Duodenal mucosa (tissue), 2 donors: Measurements from ENCODE around the gene XPR1.

Source experiments
- H3K27ac ChIP-seq: one replicate; pipeline ENCODE4 v1.7.0; 2013; ENCODE audit warnings: low read depth, low read length
- H3K27me3 ChIP-seq, 2 donors: one replicate each; pipeline ENCODE4 v1.7.0; 2013; ENCODE audit warnings: low read length in 2 of 2, control low read depth in 1 of 2; ENCODE audit not compliant: insufficient read depth in 2 of 2, control insufficient read depth in 1 of 2
- H3K36me3 ChIP-seq, 2 donors: one replicate each; pipeline ENCODE4 v1.7.0; 2013; ENCODE audit warnings: low read length in 2 of 2, control low read depth in 1 of 2; ENCODE audit not compliant: insufficient read depth in 2 of 2, control insufficient read depth in 1 of 2
- H3K4me1 ChIP-seq, 2 donors: one replicate each; pipeline ENCODE4 v1.7.0; 2013; ENCODE audit warnings: low read length in 2 of 2, control low read depth in 1 of 2; ENCODE audit not compliant: insufficient read depth in 2 of 2, control insufficient read depth in 1 of 2
- H3K4me3 ChIP-seq, 2 donors: one replicate each; pipeline ENCODE4 v1.7.0; 2013; ENCODE audit warnings: low read length in 2 of 2, low read depth in 1 of 2
- H3K9ac ChIP-seq, 2 donors: one replicate each; pipeline ENCODE4 v1.7.0; 2013; ENCODE audit warnings: low read length in 2 of 2, low read depth in 1 of 2
- H3K9me3 ChIP-seq, 2 donors: one replicate each; pipeline ENCODE4 v1.7.0; 2013; ENCODE audit warnings: low read length in 2 of 2, control low read depth in 1 of 2; ENCODE audit not compliant: control insufficient read depth in 1 of 2

XPR1 gene

DNA sequence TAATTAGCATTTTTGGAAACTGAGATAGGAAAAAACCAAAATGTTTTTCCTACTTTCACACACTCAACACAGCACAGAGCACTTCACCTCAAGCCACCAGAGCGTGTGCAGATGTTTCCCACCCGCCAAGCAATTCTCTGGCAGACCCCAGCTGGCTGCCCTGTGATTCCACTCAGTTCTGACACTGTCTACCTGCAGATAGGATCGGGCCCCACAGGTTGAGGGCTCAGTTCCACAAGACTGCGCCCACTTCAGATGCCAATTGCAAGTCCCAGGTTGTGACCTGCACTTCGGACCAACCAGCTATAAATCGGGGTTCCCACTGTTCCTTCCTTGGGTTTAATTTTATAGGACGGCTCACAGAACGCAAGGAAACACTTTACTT, 290.8 kb downstream of the XPR1 start:
- peaks cover 13 to 15% of the 10 kb centered on the region in 2 donors for H3K4me1 ChIP-seq
- no peaks in the 10 kb centered on the region for H3K27me3 ChIP-seq
- no peak overlapping the region for H3K4me3 ChIP-seq
- no peak overlapping the region for H3K9ac ChIP-seq
- H3K36me3 ChIP-seq, result no peaks in the 10 kb centered on the region
- no peaks in the 10 kb centered on the region for H3K9me3 ChIP-seq
- no peak overlapping the region for H3K27ac ChIP-seq

DNA sequence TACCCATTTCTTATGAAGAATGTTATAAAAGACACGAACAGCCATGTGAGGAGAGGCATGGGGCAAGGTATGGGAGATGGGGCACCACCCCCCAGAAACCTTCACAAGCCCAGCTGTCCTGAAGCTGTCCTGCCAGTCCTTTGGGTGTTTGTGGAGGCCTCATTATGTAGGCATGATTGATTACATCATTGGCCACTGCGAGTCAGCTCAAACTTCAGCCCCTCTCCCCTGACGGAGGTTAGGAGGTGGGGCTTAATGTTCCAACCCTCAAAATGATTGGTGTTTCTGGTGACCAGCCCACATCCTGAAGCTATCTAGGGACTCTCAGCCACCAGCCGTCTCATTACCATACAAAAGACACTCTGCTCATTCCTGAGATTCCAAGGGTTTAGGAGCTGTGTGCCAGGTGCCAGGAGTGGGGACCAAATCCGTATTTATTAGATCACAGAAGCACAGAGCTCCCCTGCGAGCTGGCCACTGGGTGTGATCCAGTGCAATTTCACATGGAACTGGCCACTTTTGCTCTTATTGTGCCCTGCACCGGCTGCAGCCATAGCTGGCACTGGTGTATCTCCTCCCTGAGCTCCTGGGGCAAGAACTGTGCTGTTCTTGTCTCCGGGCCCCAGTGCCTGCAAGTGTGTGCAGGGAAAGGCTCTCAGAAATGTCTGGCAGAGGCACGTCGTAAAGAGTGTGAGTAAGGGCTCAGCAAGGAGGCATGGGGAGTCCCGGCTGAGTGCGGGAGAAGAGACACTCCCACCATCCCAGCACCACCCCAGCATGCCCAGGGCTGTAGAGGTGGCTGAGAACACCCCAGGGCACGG, 291.4 kb downstream of the XPR1 start:
- H3K36me3 ChIP-seq, result no peaks in the 10 kb centered on the region
- no peak overlapping the region for H3K9ac ChIP-seq
- H3K27me3 ChIP-seq, result no peaks in the 10 kb centered on the region
- H3K4me3 ChIP-seq, result no peak overlapping the region
- peaks cover 13 to 15% of the 10 kb centered on the region in 2 donors for H3K4me1 ChIP-seq
- H3K27ac ChIP-seq, result no peak overlapping the region
- H3K9me3 ChIP-seq, result no peaks in the 10 kb centered on the region

DNA sequence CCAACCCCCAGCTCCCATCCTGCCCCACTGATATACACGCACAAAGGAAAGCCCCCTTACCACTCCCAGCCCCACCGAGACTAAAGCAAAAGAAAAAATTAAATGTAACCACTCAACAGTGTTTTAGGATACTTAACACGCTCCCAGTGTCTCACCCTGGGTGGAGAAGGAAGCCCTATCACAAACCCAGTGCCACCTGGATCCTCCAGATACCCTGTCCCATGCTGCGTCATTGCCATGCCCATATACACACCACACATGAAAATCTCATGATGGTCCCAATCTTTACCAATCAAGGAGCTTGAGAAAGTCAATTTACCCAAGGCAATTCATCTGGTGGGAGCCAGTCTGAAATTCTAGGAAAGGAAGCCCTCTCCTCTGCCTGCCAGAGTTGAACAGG, 292.1 kb downstream of the XPR1 start:
- no peaks in the 10 kb centered on the region for H3K36me3 ChIP-seq
- H3K9me3 ChIP-seq, result no peaks in the 10 kb centered on the region
- no peak overlapping the region for H3K4me3 ChIP-seq
- no peak overlapping the region for H3K27ac ChIP-seq
- H3K9ac ChIP-seq, result no peak overlapping the region
- H3K4me1 ChIP-seq, result peaks cover 13 to 15% of the 10 kb centered on the region in 2 donors
- no peaks in the 10 kb centered on the region for H3K27me3 ChIP-seq

DNA sequence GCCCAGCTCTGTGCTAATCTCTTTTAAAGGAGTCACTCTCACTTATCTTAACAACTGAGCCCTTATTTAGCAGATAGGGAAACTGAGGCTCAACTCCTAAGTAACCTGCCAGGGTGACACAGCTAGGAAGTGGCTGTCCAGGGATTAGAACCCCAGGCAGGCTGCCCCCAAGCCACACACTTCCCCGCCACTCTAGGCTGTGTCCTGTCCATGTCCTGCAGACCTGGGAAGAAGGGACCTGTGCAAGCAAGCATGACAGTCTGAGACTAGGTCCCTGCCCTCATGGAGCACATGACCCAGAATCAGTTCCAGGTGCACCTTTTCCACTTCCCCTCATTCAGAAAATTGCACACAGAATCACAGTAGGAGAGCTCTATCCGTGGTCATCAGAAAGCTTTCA, 293.1 kb downstream of the XPR1 start:
- Histone ChIP-seq H3K27me3 (no peaks in the 10 kb centered on the region), H3K36me3 (no peaks in the 10 kb centered on the region), H3K9ac (no peak overlapping the region), H3K9me3 (no peaks in the 10 kb centered on the region), H3K27ac (no peak overlapping the region), H3K4me3 (no peak overlapping the region), H3K4me1 (peaks cover 13 to 15% of the 10 kb centered on the region in 2 donors)

DNA sequence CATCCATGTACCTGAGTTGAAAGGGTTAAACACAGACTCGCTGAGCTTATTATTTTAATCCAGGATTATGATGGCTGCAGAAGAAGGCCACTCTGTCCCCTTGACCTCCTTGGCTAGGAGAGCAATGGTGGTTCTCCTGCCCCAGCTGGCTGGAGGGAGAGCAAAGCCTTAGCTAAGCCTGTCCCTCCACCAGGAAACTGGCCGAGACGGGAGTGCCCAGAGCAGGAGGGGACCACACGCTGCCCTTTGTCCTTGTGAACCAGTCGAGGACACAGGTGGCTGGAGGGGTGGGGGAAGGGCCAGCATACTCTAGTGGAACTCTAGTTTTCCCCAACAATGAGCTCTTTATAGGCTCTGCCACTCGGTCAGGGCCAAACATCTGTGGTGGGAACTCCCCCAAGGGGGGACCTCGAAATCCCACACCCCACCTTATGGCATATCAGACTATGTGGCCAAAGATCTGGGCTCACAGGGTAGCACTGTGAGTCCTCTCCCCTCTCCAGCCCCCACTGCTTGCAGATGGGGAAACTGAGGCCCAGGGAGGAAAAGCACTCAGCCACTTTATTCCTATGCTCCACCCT, 293.7 kb downstream of the XPR1 start:
- Histone ChIP-seq H3K27ac (no peak overlapping the region), H3K9me3 (no peaks in the 10 kb centered on the region), H3K4me1 (peaks cover 13 to 15% of the 10 kb centered on the region in 2 donors), H3K9ac (no peak overlapping the region), H3K27me3 (no peaks in the 10 kb centered on the region), H3K4me3 (no peak overlapping the region), H3K36me3 (no peaks in the 10 kb centered on the region)

DNA sequence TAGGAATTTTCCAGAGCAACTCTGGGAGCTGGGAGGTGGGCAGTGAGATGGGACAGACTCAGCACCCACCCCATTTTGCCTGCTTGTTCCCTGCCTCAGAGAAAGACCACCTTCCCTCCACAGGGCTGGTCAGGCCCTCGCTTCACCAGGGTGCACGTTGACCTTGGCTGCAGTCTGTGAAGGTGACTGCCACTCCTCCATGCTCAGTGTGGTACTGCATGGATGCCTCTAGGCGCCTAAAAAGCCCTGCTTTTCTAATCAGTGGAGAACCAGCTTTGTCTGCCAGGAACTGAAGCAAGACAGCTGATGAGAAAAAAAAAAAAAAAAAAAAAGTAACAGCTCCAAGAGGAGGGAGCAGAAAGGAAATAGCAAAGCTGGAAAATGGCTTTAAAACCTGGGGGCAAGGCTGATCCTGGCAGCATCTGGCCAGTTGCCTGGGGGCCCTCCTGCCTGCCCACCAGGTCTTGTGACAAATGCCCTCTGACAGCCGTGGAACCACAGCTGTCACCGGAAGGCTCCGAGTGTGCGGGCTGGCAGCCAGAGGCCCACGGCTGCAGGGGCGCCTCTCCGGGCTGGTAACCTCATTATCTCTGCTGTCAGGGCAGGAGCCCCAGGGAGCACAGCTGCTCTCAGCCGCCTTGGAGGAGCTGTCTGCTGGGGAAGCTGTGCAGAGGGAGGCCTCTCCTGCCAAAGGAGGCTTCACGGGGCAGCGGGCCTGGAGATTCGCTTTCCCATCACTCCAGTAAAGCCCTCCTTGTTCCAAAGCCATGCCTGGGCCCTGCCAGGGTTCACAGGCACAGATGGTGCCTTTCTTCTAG, 294.6 kb downstream of the XPR1 start:
- Histone ChIP-seq H3K36me3 (no peaks in the 10 kb centered on the region), H3K9me3 (no peaks in the 10 kb centered on the region), H3K9ac (no peak overlapping the region), H3K4me1 (peaks cover 13 to 15% of the 10 kb centered on the region in 2 donors), H3K27ac (no peak overlapping the region), H3K27me3 (no peaks in the 10 kb centered on the region), H3K4me3 (no peak overlapping the region)

DNA sequence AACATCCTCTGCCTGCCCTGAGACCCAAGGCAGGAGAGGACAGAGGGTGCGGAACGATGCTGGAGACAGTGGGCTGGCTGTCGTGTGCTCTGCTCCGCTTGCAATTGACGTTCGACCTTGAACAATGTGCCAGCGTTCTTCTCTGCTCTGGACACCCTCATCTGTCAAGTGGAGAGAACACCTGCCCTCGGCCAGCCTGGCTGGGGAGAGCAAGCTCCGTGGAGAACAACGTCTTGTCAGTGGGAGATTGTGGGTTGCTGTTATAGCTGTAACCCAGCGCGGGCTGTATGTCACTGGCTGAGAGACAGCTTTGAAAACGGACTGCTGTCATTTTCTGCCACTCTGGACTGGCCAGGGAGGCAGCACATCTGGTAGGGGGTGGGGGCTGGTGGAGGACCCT, 295.5 kb downstream of the XPR1 start:
- no peaks in the 10 kb centered on the region for H3K36me3 ChIP-seq
- no peak overlapping the region for H3K4me3 ChIP-seq
- H3K27ac ChIP-seq, result no peak overlapping the region
- peaks cover 13 to 15% of the 10 kb centered on the region in 2 donors for H3K4me1 ChIP-seq
- no peak overlapping the region for H3K9ac ChIP-seq
- H3K27me3 ChIP-seq, result no peaks in the 10 kb centered on the region
- no peaks in the 10 kb centered on the region for H3K9me3 ChIP-seq

DNA sequence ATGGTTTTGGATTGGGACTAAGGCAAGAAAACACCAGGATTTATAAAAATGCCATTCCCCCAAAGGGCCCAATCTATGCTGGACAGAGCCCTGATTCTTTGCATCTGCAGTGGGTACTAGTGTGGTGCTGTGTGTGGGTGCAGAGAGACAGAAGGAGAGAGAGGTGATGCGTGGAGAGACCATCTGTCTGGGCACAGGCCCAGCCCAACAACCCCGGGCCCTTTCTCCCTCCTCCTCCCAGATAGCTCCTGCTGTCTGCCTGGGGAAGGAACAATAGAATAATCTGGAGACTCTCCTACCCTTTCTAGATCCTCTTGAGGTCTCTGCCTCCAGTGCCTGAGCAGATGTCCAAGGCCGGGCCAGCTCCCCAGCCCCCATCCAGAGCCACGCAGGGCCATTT, 296.0 kb downstream of the XPR1 start:
- Histone ChIP-seq H3K27me3 (no peaks in the 10 kb centered on the region), H3K4me1 (peaks cover 13 to 15% of the 10 kb centered on the region in 2 donors), H3K36me3 (no peaks in the 10 kb centered on the region), H3K4me3 (no peak overlapping the region), H3K27ac (no peak overlapping the region), H3K9me3 (no peaks in the 10 kb centered on the region), H3K9ac (no peak overlapping the region)

DNA sequence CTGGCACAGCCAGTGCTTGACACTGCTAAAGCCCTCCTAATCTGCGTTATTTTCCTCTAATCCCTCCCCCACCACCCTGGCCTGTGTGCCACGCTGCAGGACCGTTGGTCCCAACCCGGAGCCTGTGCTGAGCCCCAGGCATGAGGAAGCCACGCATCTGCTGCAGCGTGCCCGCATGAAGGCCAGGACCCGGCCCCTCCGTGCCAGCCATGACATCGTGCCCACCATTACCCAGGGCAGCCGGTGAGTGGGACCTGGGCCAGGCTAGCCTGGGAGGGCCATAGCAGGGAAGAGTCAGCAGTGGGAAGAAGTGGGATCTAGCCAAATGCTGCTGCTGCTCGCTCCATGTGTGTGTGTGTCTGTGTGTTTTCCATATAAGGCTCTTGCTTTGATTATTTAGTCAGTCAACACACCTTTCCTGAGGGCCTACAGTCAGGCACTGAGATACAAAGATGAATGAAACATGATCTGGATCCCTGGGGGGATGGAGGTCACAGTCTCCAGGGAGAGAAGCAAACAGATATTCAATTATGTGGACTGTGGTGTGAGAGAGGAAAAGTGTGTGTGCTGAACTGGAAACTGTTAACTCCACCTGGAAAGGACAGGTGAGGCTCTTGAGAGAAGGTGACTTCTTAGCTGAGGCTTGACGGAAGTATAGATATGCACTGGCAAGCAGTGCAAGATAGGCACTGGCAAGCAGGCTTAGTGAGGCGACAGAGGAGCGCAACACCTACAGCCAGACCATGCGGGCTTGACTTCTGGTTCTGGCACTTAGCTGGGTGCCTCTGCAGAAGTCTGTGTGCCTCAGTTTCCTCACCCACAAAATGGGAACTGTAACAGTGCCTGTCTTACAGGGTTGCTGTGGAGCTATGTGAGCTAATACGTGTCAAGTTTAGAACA, 296.8 kb downstream of the XPR1 start:
- Histone ChIP-seq H3K27ac (no peak overlapping the region), H3K9me3 (no peaks in the 10 kb centered on the region), H3K36me3 (no peaks in the 10 kb centered on the region), H3K4me3 (no peak overlapping the region), H3K4me1 (peaks cover 13 to 15% of the 10 kb centered on the region in 2 donors), H3K27me3 (no peaks in the 10 kb centered on the region), H3K9ac (no peak overlapping the region)
